Parathyroid adenoma (tissue), 2 donors: ENCODE measurements around the gene TC2N.
"Not testable (repeated sequence)": the region's sequence is repeated elsewhere in the genome, so short reads cannot be mapped to it uniquely, and the experiment has no call there.

Source experiments
- H2AFZ ChIP-seq: fragments of 300-600 bp; sonication (generic); one replicate; pipeline ENCODE4 v1.7.0; 2017; ENCODE audit warnings: antibody characterized with exemption, mild to moderate bottlenecking
- H3K27ac ChIP-seq: fragments of 300-600 bp; sonication (generic); one replicate; pipeline ENCODE4 v1.7.0; 2017
- H3K27me3 ChIP-seq: fragments of 300-600 bp; sonication (generic); one replicate; pipeline ENCODE4 v1.7.0; 2017; ENCODE audit warnings: low read length; ENCODE audit not compliant: control insufficient read depth, insufficient read depth
- H3K36me3 ChIP-seq: fragments of 300-600 bp; sonication (generic); one replicate; pipeline ENCODE4 v1.7.0; 2017; ENCODE audit warnings: low read length; ENCODE audit not compliant: control insufficient read depth, insufficient read depth
- H3K4me1 ChIP-seq: fragments of 300-600 bp; sonication (generic); one replicate; pipeline ENCODE4 v1.7.0; 2017; ENCODE audit warnings: control low read depth
- H3K4me2 ChIP-seq: fragments of 300-600 bp; sonication (generic); one replicate; pipeline ENCODE4 v1.7.0; 2017; ENCODE audit warnings: low read length
- H3K4me3 ChIP-seq: fragments of 300-600 bp; sonication (generic); one replicate; pipeline ENCODE4 v1.7.0; 2017; ENCODE audit warnings: low read depth, low read length
- H3K79me2 ChIP-seq: fragments of 300-600 bp; sonication (generic); one replicate; pipeline ENCODE4 v1.7.0; 2017; ENCODE audit warnings: control low read depth
- H3K9ac ChIP-seq: fragments of 300-600 bp; sonication (generic); one replicate; pipeline ENCODE4 v1.7.0; 2017; ENCODE audit warnings: mild to moderate bottlenecking
- H3K9me3 ChIP-seq: fragments of 300-600 bp; sonication (generic); one replicate; pipeline ENCODE4 v1.7.0; 2017; ENCODE audit warnings: low read length; ENCODE audit not compliant: control insufficient read depth
- TF ChIP-seq, protein P1 (sequence below): fragments of 300-600 bp; sonication (generic); IDR thresholded peaks from one replicate; pipeline ENCODE4 v1.7.0; 2017; ENCODE audit warnings: antibody characterized with exemption, mild to moderate bottlenecking
- donor health status: primary hyperparathyroidism.

Gene TC2N

DNA sequence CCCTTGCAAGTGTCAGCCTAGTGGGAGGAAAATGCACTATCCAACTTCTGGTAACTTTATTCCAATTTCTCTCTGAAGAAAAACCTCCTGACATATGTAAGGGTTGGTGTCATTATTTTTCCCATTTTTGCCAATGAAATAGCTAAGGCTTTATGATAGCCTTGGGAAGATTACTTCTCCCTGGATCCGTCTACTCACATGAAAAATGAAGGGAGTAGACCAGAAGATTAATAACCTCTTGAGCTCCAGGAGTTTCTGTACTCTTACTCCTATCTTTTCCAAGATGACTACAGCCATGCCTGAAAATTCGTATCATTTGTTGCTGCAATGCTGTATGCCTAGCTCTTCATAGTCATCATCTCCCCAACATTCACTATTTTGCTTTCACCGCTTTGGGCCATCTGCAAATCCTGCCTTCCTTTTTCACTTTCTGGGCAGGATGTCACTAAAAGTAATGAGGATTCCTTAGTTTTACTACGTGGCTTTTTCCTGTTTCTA lies 18.8 kb downstream of the TC2N start:
- peaks cover 4% of the 10 kb centered on the region for H3K4me1 ChIP-seq
- H3K4me2 ChIP-seq, result no peak overlapping the region
- H2AFZ ChIP-seq, result no peak overlapping the region
- TF ChIP-seq, protein P1, sequence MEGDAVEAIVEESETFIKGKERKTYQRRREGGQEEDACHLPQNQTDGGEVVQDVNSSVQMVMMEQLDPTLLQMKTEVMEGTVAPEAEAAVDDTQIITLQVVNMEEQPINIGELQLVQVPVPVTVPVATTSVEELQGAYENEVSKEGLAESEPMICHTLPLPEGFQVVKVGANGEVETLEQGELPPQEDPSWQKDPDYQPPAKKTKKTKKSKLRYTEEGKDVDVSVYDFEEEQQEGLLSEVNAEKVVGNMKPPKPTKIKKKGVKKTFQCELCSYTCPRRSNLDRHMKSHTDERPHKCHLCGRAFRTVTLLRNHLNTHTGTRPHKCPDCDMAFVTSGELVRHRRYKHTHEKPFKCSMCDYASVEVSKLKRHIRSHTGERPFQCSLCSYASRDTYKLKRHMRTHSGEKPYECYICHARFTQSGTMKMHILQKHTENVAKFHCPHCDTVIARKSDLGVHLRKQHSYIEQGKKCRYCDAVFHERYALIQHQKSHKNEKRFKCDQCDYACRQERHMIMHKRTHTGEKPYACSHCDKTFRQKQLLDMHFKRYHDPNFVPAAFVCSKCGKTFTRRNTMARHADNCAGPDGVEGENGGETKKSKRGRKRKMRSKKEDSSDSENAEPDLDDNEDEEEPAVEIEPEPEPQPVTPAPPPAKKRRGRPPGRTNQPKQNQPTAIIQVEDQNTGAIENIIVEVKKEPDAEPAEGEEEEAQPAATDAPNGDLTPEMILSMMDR, result no peak
- H3K4me3 ChIP-seq, result no peak overlapping the region
- no peaks in the 10 kb centered on the region for H3K9me3 ChIP-seq
- H3K27ac ChIP-seq, result no peak overlapping the region
- H3K79me2 ChIP-seq, result no peaks in the 10 kb centered on the region
- H3K9ac ChIP-seq, result no peak overlapping the region
- no peaks in the 10 kb centered on the region for H3K27me3 ChIP-seq
- H3K36me3 ChIP-seq, result no peaks in the 10 kb centered on the region

DNA sequence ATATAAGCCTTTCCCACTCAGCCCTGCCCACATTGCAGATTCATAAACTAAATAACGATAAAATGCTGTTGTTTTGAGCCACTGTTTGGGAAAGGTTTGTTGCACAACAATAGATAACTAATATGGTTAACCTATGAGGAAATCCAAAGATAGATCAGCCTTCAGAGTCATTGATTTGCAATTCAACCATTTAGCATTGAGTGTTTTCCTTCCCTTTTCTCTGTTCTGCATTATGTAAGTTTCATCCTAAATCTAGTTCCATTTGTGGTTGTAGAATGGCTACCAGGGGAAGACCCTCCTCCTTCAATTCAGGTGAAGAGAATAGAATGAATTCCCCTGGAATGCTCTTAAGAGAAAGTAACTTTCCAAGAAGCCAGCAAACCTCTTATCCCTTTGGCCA lies 19.6 kb downstream of the TC2N start:
- H3K9me3 ChIP-seq, result no peaks in the 10 kb centered on the region
- no peak overlapping the region for H2AFZ ChIP-seq
- H3K4me2 ChIP-seq, result no peak overlapping the region
- no peaks in the 10 kb centered on the region for H3K36me3 ChIP-seq
- H3K9ac ChIP-seq, result no peak overlapping the region
- H3K27me3 ChIP-seq, result no peaks in the 10 kb centered on the region
- H3K27ac ChIP-seq, result no peak overlapping the region
- no peaks in the 10 kb centered on the region for H3K79me2 ChIP-seq
- no peaks in the 10 kb centered on the region for H3K4me1 ChIP-seq
- H3K4me3 ChIP-seq, result no peak overlapping the region
- TF ChIP-seq, protein P1, result no peak

- no peaks in the 10 kb centered on the region for H3K36me3 ChIP-seq
- no peaks in the 10 kb centered on the region for H3K4me1 ChIP-seq
- no peak overlapping the region for H3K9ac ChIP-seq
- no peaks in the 10 kb centered on the region for H3K9me3 ChIP-seq
- H3K79me2 ChIP-seq, result no peaks in the 10 kb centered on the region
- H3K4me3 ChIP-seq, result no peak overlapping the region
- H3K27me3 ChIP-seq, result no peaks in the 10 kb centered on the region
- TF ChIP-seq, protein P1, result no peak
- H3K27ac ChIP-seq, result no peak overlapping the region
- no peak overlapping the region for H2AFZ ChIP-seq
- no peak overlapping the region for H3K4me2 ChIP-seq
Observed at GRCh38 chr14:91845652-91846051, 21.7 kb downstream of the TC2N start.

DNA sequence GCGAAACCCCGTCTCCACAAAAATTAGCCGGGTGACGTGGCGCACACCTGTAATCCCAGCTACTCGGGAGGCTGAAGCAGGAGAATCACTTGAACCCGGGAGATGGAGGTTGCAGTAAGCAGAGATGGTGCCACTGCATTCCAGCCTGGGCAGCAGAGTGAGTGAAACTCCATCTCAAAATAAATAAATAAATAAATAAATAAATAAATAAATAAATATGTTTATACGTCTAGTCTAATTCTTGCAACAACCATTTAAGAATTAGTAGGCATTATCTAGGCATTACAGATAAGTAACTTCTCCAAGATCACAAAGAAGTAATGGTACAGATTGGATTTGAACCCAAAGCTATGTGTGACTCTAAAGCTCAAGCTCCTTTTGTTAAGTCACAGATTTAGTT lies 22.3 kb downstream of the TC2N start:
- H3K27me3 ChIP-seq, H3K27ac ChIP-seq, H3K9me3 ChIP-seq, H3K4me3 ChIP-seq, H3K9ac ChIP-seq, H2AFZ ChIP-seq, H3K4me2 ChIP-seq, H3K4me1 ChIP-seq, H3K36me3 ChIP-seq, H3K79me2 ChIP-seq: not testable (repeated sequence)

DNA sequence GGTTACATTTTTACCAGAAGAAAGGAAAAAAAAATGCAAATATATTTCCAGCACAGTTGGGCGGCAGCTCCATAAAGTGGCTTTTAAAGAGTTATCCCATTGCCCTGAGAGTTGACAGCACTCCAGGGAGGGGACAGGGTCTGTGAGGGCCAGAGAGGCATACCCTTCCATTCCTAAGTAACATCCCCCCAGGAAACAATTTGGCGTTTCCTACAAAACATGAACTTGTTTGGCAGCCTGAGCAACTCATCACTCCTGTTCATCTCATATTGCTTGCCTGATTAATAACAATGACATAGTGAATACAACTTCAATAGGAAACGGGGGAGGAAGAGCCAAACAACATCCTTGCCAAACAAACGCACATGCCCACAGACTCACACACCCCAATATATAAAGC lies 23.3 kb downstream of the TC2N start:
- Histone ChIP-seq H3K9ac (no peak overlapping the region), H2AFZ (no peak overlapping the region), H3K4me1 (no peaks in the 10 kb centered on the region), H3K4me3 (no peak overlapping the region), H3K4me2 (no peak overlapping the region), H3K27ac (no peak overlapping the region), H3K36me3 (no peaks in the 10 kb centered on the region), H3K27me3 (no peaks in the 10 kb centered on the region), H3K9me3 (no peaks in the 10 kb centered on the region), H3K79me2 (no peaks in the 10 kb centered on the region)
- TF ChIP-seq, protein P1, result no peak
